Duodenal mucosa (tissue), 2 donors: ENCODE data around the gene ST3GAL6.

Experiments
- H3K27ac ChIP-seq: one replicate; pipeline ENCODE4 v1.7.0; 2013; ENCODE audit warnings: low read depth, low read length
- H3K27me3 ChIP-seq, 2 donors: one replicate each; pipeline ENCODE4 v1.7.0; 2013; ENCODE audit warnings: low read length in 2 of 2, control low read depth in 1 of 2; ENCODE audit not compliant: insufficient read depth in 2 of 2, control insufficient read depth in 1 of 2
- H3K36me3 ChIP-seq, 2 donors: one replicate each; pipeline ENCODE4 v1.7.0; 2013; ENCODE audit warnings: low read length in 2 of 2, control low read depth in 1 of 2; ENCODE audit not compliant: insufficient read depth in 2 of 2, control insufficient read depth in 1 of 2
- H3K4me1 ChIP-seq, 2 donors: one replicate each; pipeline ENCODE4 v1.7.0; 2013; ENCODE audit warnings: low read length in 2 of 2, control low read depth in 1 of 2; ENCODE audit not compliant: insufficient read depth in 2 of 2, control insufficient read depth in 1 of 2
- H3K4me3 ChIP-seq, 2 donors: one replicate each; pipeline ENCODE4 v1.7.0; 2013; ENCODE audit warnings: low read length in 2 of 2, low read depth in 1 of 2
- H3K9ac ChIP-seq, 2 donors: one replicate each; pipeline ENCODE4 v1.7.0; 2013; ENCODE audit warnings: low read length in 2 of 2, low read depth in 1 of 2
- H3K9me3 ChIP-seq, 2 donors: one replicate each; pipeline ENCODE4 v1.7.0; 2013; ENCODE audit warnings: low read length in 2 of 2, control low read depth in 1 of 2; ENCODE audit not compliant: control insufficient read depth in 1 of 2

Gene ST3GAL6

DNA sequence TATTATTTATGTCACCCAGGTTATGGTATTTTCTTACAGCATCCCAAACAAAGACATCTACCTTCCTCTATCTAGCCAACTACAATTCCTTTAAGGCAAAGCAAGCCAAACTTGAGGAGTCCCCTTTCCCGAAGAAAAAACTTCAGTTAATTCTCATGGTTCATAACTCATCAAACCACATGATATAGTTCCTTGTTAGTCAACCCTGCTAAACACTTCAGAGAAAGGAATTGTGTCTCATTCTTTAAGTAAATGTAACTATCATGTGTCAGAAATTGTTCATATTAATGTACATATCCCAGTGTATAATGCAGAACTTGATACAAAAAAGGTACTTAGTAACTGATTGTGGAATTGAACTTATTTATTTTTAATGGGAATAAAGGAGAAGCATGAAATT, 44.4 kb downstream of the ST3GAL6 start:
- Histone ChIP-seq H3K36me3 (peaks cover 0 to 13% of the 10 kb centered on the region in 2 donors), H3K27ac (no peak overlapping the region), H3K4me3 (no peak overlapping the region), H3K27me3 (no peaks in the 10 kb centered on the region), H3K9ac (no peak overlapping the region), H3K4me1 (no peaks in the 10 kb centered on the region), H3K9me3 (no peaks in the 10 kb centered on the region)

DNA sequence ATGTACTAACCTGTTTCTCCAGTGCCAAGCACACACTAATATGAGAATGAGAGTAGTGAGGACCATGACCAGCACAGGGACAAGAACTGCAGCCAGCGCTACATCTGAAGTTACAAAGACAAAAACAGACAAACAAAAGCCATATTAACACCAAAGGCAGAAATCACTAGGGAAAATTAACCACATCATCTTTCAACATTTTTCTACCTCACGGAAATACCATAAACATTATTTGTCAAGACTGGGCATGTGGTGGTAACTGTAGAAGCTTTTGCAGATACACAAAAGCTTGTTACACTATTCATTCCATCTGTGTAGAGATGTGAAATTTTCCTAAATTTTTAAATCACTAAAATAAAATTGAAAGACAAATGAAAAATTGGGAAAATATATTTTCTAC, 44.9 kb downstream of the ST3GAL6 start:
- Histone ChIP-seq H3K4me3 (no peak overlapping the region), H3K4me1 (no peaks in the 10 kb centered on the region), H3K27me3 (no peaks in the 10 kb centered on the region), H3K9ac (no peak overlapping the region), H3K9me3 (no peaks in the 10 kb centered on the region), H3K27ac (no peak overlapping the region), H3K36me3 (peaks cover 0 to 13% of the 10 kb centered on the region in 2 donors)

DNA sequence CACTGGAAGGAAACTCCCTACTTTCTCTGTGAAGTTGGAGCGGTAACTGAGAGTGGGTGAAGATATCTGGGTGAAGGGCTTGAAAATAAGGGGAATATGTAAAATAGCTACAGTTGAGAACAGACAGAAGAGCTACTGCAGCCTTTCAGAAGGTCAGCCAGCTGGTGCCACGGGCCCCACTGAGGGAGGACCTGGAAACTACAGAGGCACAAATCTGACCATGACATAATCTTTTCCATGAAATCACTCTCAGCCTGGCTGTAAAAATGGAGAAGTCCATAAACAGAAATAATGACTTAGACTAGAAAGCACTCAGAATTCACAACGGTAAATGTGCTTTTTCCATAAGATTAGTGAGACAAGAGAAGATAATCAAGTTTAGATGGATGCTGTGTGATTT, 46.4 kb downstream of the ST3GAL6 start:
- Histone ChIP-seq H3K9me3 (no peaks in the 10 kb centered on the region), H3K9ac (no peak overlapping the region), H3K27ac (no peak overlapping the region), H3K4me3 (no peak overlapping the region), H3K36me3 (peaks cover 0 to 13% of the 10 kb centered on the region in 2 donors), H3K4me1 (no peaks in the 10 kb centered on the region), H3K27me3 (no peaks in the 10 kb centered on the region)

GRCh38 chr3:98811048-98811447, 47.9 kb downstream of the ST3GAL6 start:
- H3K27ac ChIP-seq, result no peak overlapping the region
- H3K27me3 ChIP-seq, result no peaks in the 10 kb centered on the region
- H3K9me3 ChIP-seq, result no peaks in the 10 kb centered on the region
- no peak overlapping the region for H3K9ac ChIP-seq
- peaks cover 0 to 9% of the 10 kb centered on the region in 2 donors for H3K36me3 ChIP-seq
- H3K4me3 ChIP-seq, result no peak overlapping the region
- no peaks in the 10 kb centered on the region for H3K4me1 ChIP-seq

DNA sequence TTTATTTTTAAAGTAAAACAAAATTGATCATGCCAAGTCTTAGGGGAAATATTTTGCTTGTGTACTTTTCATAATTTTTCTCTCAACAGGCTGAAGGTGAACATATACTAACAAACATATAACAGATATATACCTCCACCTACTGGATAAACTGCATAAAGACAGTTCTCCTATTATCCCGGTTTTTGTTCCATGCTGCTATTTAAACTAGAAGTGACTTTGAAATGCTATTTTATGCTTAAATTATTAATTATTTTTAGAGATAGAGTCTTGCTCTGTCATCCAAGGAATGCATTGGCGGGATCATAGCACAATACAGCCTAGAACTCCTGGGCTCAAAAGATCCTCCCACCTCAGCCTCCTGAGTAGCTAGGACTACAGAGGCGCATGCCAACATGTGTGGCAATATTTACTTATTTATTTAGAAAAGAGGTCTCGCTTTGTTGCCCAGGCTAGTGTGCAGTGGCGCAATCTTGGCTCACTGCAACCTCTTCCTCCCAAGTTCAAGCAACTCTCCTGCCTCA, 49.8 kb downstream of the ST3GAL6 start:
- Histone ChIP-seq H3K36me3 (peaks cover 0 to 3% of the 10 kb centered on the region in 2 donors), H3K4me1 (no peaks in the 10 kb centered on the region), H3K9me3 (no peaks in the 10 kb centered on the region), H3K27ac (no peak overlapping the region), H3K9ac (no peak overlapping the region), H3K27me3 (no peaks in the 10 kb centered on the region), H3K4me3 (no peak overlapping the region)

- no peaks in the 10 kb centered on the region for H3K9me3 ChIP-seq
- no peak overlapping the region for H3K9ac ChIP-seq
- no peak overlapping the region for H3K4me3 ChIP-seq
- peaks cover 0 to 3% of the 10 kb centered on the region in 2 donors for H3K36me3 ChIP-seq
- no peaks in the 10 kb centered on the region for H3K4me1 ChIP-seq
- H3K27ac ChIP-seq, result no peak overlapping the region
- no peaks in the 10 kb centered on the region for H3K27me3 ChIP-seq
Observed at GRCh38 chr3:98814817-98815420, 51.8 kb downstream of the ST3GAL6 start.

- no peak overlapping the region for H3K9ac ChIP-seq
- H3K27ac ChIP-seq, result no peak overlapping the region
- no peak overlapping the region for H3K4me3 ChIP-seq
- H3K9me3 ChIP-seq, result no peaks in the 10 kb centered on the region
- no peaks in the 10 kb centered on the region for H3K27me3 ChIP-seq
- H3K36me3 ChIP-seq, result no peaks in the 10 kb centered on the region
- no peaks in the 10 kb centered on the region for H3K4me1 ChIP-seq
Observed at GRCh38 chr3:98817547-98818041, 54.5 kb downstream of the ST3GAL6 start.

- H3K4me1 ChIP-seq, result no peaks in the 10 kb centered on the region
- H3K9ac ChIP-seq, result no peak overlapping the region
- H3K36me3 ChIP-seq, result no peaks in the 10 kb centered on the region
- no peak overlapping the region for H3K4me3 ChIP-seq
- H3K27me3 ChIP-seq, result no peaks in the 10 kb centered on the region
- no peaks in the 10 kb centered on the region for H3K9me3 ChIP-seq
- H3K27ac ChIP-seq, result no peak overlapping the region
Observed at GRCh38 chr3:98821063-98821462, 57.9 kb downstream of the ST3GAL6 start.

GRCh38 chr3:98823791-98824190, 60.7 kb downstream of the ST3GAL6 start:
- Histone ChIP-seq H3K4me1 (no peaks in the 10 kb centered on the region), H3K9ac (no peak overlapping the region), H3K27ac (no peak overlapping the region)

GRCh38 chr3:98824256-98824655, 61.1 kb downstream of the ST3GAL6 start:
- Histone ChIP-seq H3K4me3 (no peak overlapping the region), H3K4me1 (no peaks in the 10 kb centered on the region), H3K9me3 (no peaks in the 10 kb centered on the region), H3K27me3 (no peaks in the 10 kb centered on the region), H3K27ac (no peak overlapping the region), H3K9ac (no peak overlapping the region), H3K36me3 (no peaks in the 10 kb centered on the region)

More at GRCh38 chr3:98823791-98824190, 60.7 kb downstream of the ST3GAL6 start:
- Histone ChIP-seq H3K4me3 (no peak overlapping the region), H3K9me3 (no peaks in the 10 kb centered on the region), H3K36me3 (no peaks in the 10 kb centered on the region), H3K27me3 (no peaks in the 10 kb centered on the region)
